ENCODE measurements around the gene TMPRSS13.

GRCh38 chr11:117966908-117967307 lies 37.7 kb upstream of the TMPRSS13 start:
- TF ChIP-seq POLR2A (IDR thresholded peaks at IDR 0.05; ENCODE audit: low read length), result no peak
- no peak for TF ChIP-seq RFX5 (IDR thresholded peaks at IDR 0.05)
- TF ChIP-seq RNF2 (IDR thresholded peaks at IDR 0.05; ENCODE audit: borderline replicate concordance, low read depth), result no peak
- no peak for TF ChIP-seq HDAC2 (IDR thresholded peaks at IDR 0.05)
- no peak for TF ChIP-seq HOXA7 (CRISPR knock-in tag; IDR thresholded peaks at IDR 0.05)
- TF ChIP-seq, protein P1, sequence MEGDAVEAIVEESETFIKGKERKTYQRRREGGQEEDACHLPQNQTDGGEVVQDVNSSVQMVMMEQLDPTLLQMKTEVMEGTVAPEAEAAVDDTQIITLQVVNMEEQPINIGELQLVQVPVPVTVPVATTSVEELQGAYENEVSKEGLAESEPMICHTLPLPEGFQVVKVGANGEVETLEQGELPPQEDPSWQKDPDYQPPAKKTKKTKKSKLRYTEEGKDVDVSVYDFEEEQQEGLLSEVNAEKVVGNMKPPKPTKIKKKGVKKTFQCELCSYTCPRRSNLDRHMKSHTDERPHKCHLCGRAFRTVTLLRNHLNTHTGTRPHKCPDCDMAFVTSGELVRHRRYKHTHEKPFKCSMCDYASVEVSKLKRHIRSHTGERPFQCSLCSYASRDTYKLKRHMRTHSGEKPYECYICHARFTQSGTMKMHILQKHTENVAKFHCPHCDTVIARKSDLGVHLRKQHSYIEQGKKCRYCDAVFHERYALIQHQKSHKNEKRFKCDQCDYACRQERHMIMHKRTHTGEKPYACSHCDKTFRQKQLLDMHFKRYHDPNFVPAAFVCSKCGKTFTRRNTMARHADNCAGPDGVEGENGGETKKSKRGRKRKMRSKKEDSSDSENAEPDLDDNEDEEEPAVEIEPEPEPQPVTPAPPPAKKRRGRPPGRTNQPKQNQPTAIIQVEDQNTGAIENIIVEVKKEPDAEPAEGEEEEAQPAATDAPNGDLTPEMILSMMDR (IDR thresholded peaks at IDR 0.05), result no peak
- no peak for TF ChIP-seq ZFP36 (IDR thresholded peaks at IDR 0.05; ENCODE audit: borderline replicate concordance, partially characterized antibody)

Data from A549 (cell line).